HG03378 (cell line): ENCODE results near the gene ZIC5.
A peak's percentile ranks its signal among the peaks of the same experiment; 100 is the strongest.

Source experiments
- ATAC-seq: cut with Tn5 transposase; IDR thresholded peaks from one replicate; pipeline ENCODE4 v1.9.1; 2021; ENCODE audit warnings: mild to moderate bottlenecking, moderate library complexity; ENCODE audit not compliant: unreplicated experiment

The ZIC5 gene

GRCh38 chr13:99941086-99941485 is 30.5 kb downstream of the ZIC5 start:
- ATAC-seq = no peak

- no peak for ATAC-seq
Observed at GRCh38 chr13:99938635-99939034, 32.9 kb downstream of the ZIC5 start.

- ATAC-seq = no peak
Observed at GRCh38 chr13:99935772-99936171, 35.8 kb downstream of the ZIC5 start.

GRCh38 chr13:99932912-99933311 is 38.7 kb downstream of the ZIC5 start:
- ATAC-seq = no peak

- no peak for ATAC-seq
Observed at GRCh38 chr13:99930925-99931324, 40.6 kb downstream of the ZIC5 start.

GRCh38 chr13:99929866-99930265 is 41.7 kb downstream of the ZIC5 start:
- no peak for ATAC-seq

GRCh38 chr13:99926014-99926731 is 45.4 kb downstream of the ZIC5 start:
- ATAC-seq = no peak

GRCh38 chr13:99923877-99924582 is 47.5 kb downstream of the ZIC5 start:
- ATAC-seq = no peak

GRCh38 chr13:99922631-99923404 is 48.7 kb downstream of the ZIC5 start:
- no peak for ATAC-seq

GRCh38 chr13:99919132-99919531 is 52.4 kb downstream of the ZIC5 start:
- ATAC-seq = no peak

- ATAC-seq = peak; percentile 81
Observed at GRCh38 chr13:99916366-99917103, 55.0 kb downstream of the ZIC5 start.

GRCh38 chr13:99913167-99913566 is 58.4 kb downstream of the ZIC5 start:
- ATAC-seq = no peak
